Psoas muscle (tissue), 8 donors: Measurements from ENCODE around the gene P2RY6. TPM values are rescaled to one million over a fixed set of nuclear protein-coding genes. Genes with fewer than 3 reads are reported as not detected.

ENCODE experiments used
- ATAC-seq, 4 donors: fragments of 200-7000 bp; cut with Tn5 transposase; one replicate each; pipeline ENCODE4 v1.9.1; 2020; ENCODE audit warnings: moderate library complexity in 3 of 4, mild to moderate bottlenecking in 2 of 4
- DNase-seq, 2 donors: peaks; one replicate each; pipeline ENCODE4 v3.0.0-alpha.2; 2020
- H3K27ac ChIP-seq: fragments of 200-600 bp; one replicate; pipeline ENCODE4 v1.8.0; 2022
- H3K27me3 ChIP-seq, 3 donors: fragments of 200-600 bp in 1 of 3; one replicate each; pipeline versions ENCODE4 v1.6.1 to v1.8.0; 2013 to 2022; ENCODE audit warnings: low read length in 2 of 3, mild to moderate bottlenecking in 2 of 3, moderate library complexity in 1 of 3; ENCODE audit not compliant: insufficient read depth in 3 of 3
- H3K36me3 ChIP-seq, 2 donors: fragments of 200-600 bp in 1 of 2; one replicate each; pipeline versions ENCODE4 v1.6.1 to v1.8.0; 2013 to 2022; ENCODE audit warnings: low read depth in 1 of 2, mild to moderate bottlenecking in 1 of 2, moderate library complexity in 1 of 2; ENCODE audit not compliant: insufficient read depth in 1 of 2
- H3K4me1 ChIP-seq: fragments of 200-600 bp; one replicate; pipeline ENCODE4 v1.8.0; 2022
- H3K4me3 ChIP-seq: fragments of 200-600 bp; one replicate; pipeline ENCODE4 v1.8.0; 2022; ENCODE audit warnings: mild to moderate bottlenecking
- H3K9me3 ChIP-seq: fragments of 200-600 bp; one replicate; pipeline ENCODE4 v1.8.0; 2022
- CTCF ChIP-seq: fragments of 200-600 bp; IDR thresholded peaks from one replicate; pipeline ENCODE4 v1.8.0; 2022; ENCODE audit warnings: antibody characterized with exemption
- WGBS, 3 donors: extraction: QIAGEN DNeasy Blood & Tissue Kit; methylation state at CpG; one replicate each; pipeline versions ENCODE4 v1.1.6 to v1.1.7; 2013; 5-methylcytosine and 5-hydroxymethylcytosine counted together
- intact Hi-C, 2 donors: fragments of 100-400 bp; cut with DNase I; formaldehyde crosslinking; loops; one replicate each; pipeline versions ENCODE4 v1.11.0 to v1.14.2; 2022
- polyA plus RNA-seq, 3 donors: library from polyadenylated mRNA; stranded (reverse); fragments of 200-250 nt; gene quantifications; one replicate each; pipeline ENCODE4 v1.2.3, GENCODE V29; 2013
- total RNA-seq, 4 donors: library from RNA; stranded (reverse); fragmentation: NEBNext Ultra II Directional in 2 of 4; extraction: Animal tissue kit (Norgen Biotek cat#: 25700) in 2 of 4; gene quantifications; one replicate each; pipeline versions ENCODE4 v1.2.1 to v1.2.4, GENCODE V29; 2021 to 2023
- donor health status: healthy with polysubstance abuse.
- donor health status: DM: no; HTN: no; CAD: no; lungs with moderate emphysema.
- donor health status: Bipolar disorder and iron deficiency.
- donor health status: healthy.
- donor health status: DM: yes; HTN: yes; CAD: no.
- donor health status: DM: no; HTN: no; CAD: no.
- donor health status: DM: no; HTN: no; CAD: no.
- donor health status: DM: yes; HTN: yes; CAD: no.

P2RY6 gene
- total and polyA plus RNA-seq, 7 donors = 0.59 to 2.5 (median 1.3) TPM

- ATAC-seq (no peak), DNase-seq (no peak)
- intact Hi-C loops = no loop called here
- H3K36me3 ChIP-seq = no peaks in the 10 kb centered on the region
- H3K27ac ChIP-seq = no peak overlapping the region
- H3K4me1 ChIP-seq = peaks cover 21% of the 10 kb centered on the region
- no peak overlapping the region for H3K4me3 ChIP-seq
- no peak for TF ChIP-seq CTCF
- H3K9me3 ChIP-seq = no peaks in the 10 kb centered on the region
- WGBS, 3 donors = 89 to 95% (median 92%) methylated on average over 8 of the region's 8 CpGs
- H3K27me3 ChIP-seq = peaks cover 0 to 5% (median 0%) of the 10 kb centered on the region in 3 donors
Observed at GRCh38 chr11:73267906-73268540, 4.1 kb upstream of the P2RY6 start.

- no peak for DNase-seq
- TF ChIP-seq CTCF = no peak
- no peak for ATAC-seq
- Histone ChIP-seq H3K9me3 (no peaks in the 10 kb centered on the region), H3K4me3 (no peak overlapping the region), H3K27me3 (peaks cover 0 to 5% (median 0%) of the 10 kb centered on the region in 3 donors), H3K27ac (no peak overlapping the region), H3K4me1 (peaks cover 28% of the 10 kb centered on the region), H3K36me3 (no peaks in the 10 kb centered on the region)
- WGBS, 3 donors = 83 to 88% (median 87%) methylated on average over 8 of the region's 8 CpGs
- intact Hi-C loops = no loop called here
Observed at GRCh38 chr11:73268671-73269271, 3.4 kb upstream of the P2RY6 start.

GRCh38 chr11:73269459-73270015 lies 2.6 kb upstream of the P2RY6 start:
- Histone ChIP-seq H3K9me3 (no peaks in the 10 kb centered on the region), H3K27ac (no peak overlapping the region), H3K4me1 (peaks cover 27% of the 10 kb centered on the region)

GRCh38 chr11:73270016-73270854 lies 1.9 kb upstream of the P2RY6 start:
- ATAC-seq = no peak
- no peaks in the 10 kb centered on the region for H3K36me3 ChIP-seq
- 93 to 97% (median 97%) methylated on average over 7 of the region's 7 CpGs for WGBS, 3 donors
- H3K27me3 ChIP-seq = no peaks in the 10 kb centered on the region
- H3K4me3 ChIP-seq = no peak overlapping the region
- H3K9me3 ChIP-seq = no peaks in the 10 kb centered on the region
- no peak overlapping the region for H3K27ac ChIP-seq
- H3K4me1 ChIP-seq = peaks cover 22% of the 10 kb centered on the region
- no peak for DNase-seq
- intact Hi-C loops = no loop called here
- TF ChIP-seq CTCF = no peak

More at GRCh38 chr11:73269459-73270015, 2.6 kb upstream of the P2RY6 start:
- TF ChIP-seq CTCF = no peak
- DNase-seq (no peak), ATAC-seq (no peak)
- intact Hi-C loops = no loop called here
- peaks cover 0 to 4% (median 0%) of the 10 kb centered on the region in 3 donors for H3K27me3 ChIP-seq
- no peak overlapping the region for H3K4me3 ChIP-seq
- no peaks in the 10 kb centered on the region for H3K36me3 ChIP-seq
- WGBS, 3 donors = 81 to 91% (median 89%) methylated on average over 7 of the region's 7 CpGs
